A549 (cell line): ENCODE results near the gene CYGB. TPM values are rescaled to one million over a fixed set of nuclear protein-coding genes. Genes with fewer than 3 reads are reported as not detected.

Experiments used
- ATAC-seq, 2 experiments: fragments of 200-7000 bp in 1 of 2; fragments of >200 bp in 1 of 2; cut with Nextera tagmentation in 1 of 2; cut with Tn5 transposase in 1 of 2; 3 replicates each; pipeline versions ENCODE4 v1.8.0 to v1.9.1; 2018 to 2020; ENCODE audit warnings: mild to moderate bottlenecking in 1 of 2, moderate library complexity in 1 of 2
- CTCF ChIA-PET: fragments of 300-600 bp; sonication (Branson Sonifier 250); formaldehyde crosslinking; extraction: SDS; loops from one replicate; lab custom pipeline; 2021; ENCODE audit warnings: antibody characterized with exemption, inconsistent platforms; lab: Yijun Ruan, JAX
- POLR2A ChIA-PET: fragments of 350-600 bp; formaldehyde crosslinking; extraction: SDS; loops from one replicate; lab custom pipeline; 2021; ENCODE audit warnings: antibody characterized with exemption, inconsistent platforms; lab: Yijun Ruan, JAX
- DNase-seq, 2 experiments: peaks; one replicate each; pipeline versions ENCODE4 v3.0.0 to v3.0.0-alpha.2; 2011 to 2016; ENCODE audit warnings: low read depth in 1 of 2, low spot score in 1 of 2
- FAIRE-seq: peaks from 2 replicates; lab custom pipeline; 2011; peaks lifted over from hg19 to GRCh38; lab: Jason Lieb, UNC
- H3K27ac ChIP-seq, 2 experiments: fragments of >200 bp; sonication (Bioruptor Twin); formaldehyde crosslinking; 3 replicates each; pipeline ENCODE4 v1.5.1; 2016 to 2017
- H3K4me1 ChIP-seq: fragments of >200 bp; sonication (Bioruptor Twin); formaldehyde crosslinking; 3 replicates; pipeline ENCODE4 v1.6.1; 2016
- H3K4me2 ChIP-seq: fragments of >200 bp; sonication (Bioruptor Twin); formaldehyde crosslinking; 3 replicates; pipeline ENCODE4 v1.6.1; 2016
- H3K4me3 ChIP-seq: fragments of >200 bp; sonication (Bioruptor Twin); formaldehyde crosslinking; 3 replicates; pipeline ENCODE4 v1.5.1; 2016
- H3K9me3 ChIP-seq: fragments of >200 bp; sonication (Bioruptor Twin); formaldehyde crosslinking; 3 replicates; pipeline ENCODE4 v1.6.1; 2016
- CEBPB ChIP-seq, 2 experiments: fragments of >200 bp in 1 of 2; sonication (Bioruptor Twin) in 1 of 2; formaldehyde crosslinking in 1 of 2; IDR thresholded peaks; 2 replicates each; pipeline ENCODE4 v1.6.1; 2012 to 2016
- EHF ChIP-seq: fragments of 250-450 bp; sonication (Bioruptor Pico); IDR thresholded peaks from 2 replicates; pipeline ENCODE4 v1.5.0; 2020; ENCODE audit warnings: mild to moderate bottlenecking
- FOSL2 ChIP-seq, 2 experiments: fragments of 450-650 bp in 1 of 2; fragments of >200 bp in 1 of 2; sonication (Bioruptor Twin) in 1 of 2; formaldehyde crosslinking; IDR thresholded peaks; 2 replicates each; pipeline versions ENCODE4 v1.5.0 to v1.6.1; 2016 to 2020; ENCODE audit warnings: mild to moderate bottlenecking in 1 of 2, moderate library complexity in 1 of 2
- GATA3 ChIP-seq: IDR thresholded peaks from 2 replicates; pipeline ENCODE4 v1.6.1; 2012; ENCODE audit warnings: borderline replicate concordance
- HDAC2 ChIP-seq: fragments of 200-600 bp; sonication (generic); IDR thresholded peaks from 2 replicates; pipeline ENCODE4 v1.6.1; 2016
- HOXA7 ChIP-seq: fragments of 250-450 bp; sonication (Bioruptor Pico); IDR thresholded peaks from 2 replicates; pipeline ENCODE4 v1.5.0; 2020; ENCODE audit warnings: mild to moderate bottlenecking, moderate library complexity
- JUNB ChIP-seq: fragments of >200 bp; sonication (Bioruptor Twin); formaldehyde crosslinking; IDR thresholded peaks from 2 replicates; pipeline ENCODE4 v1.6.1; 2016
- KDM5A ChIP-seq: fragments of 200-600 bp; sonication (generic); IDR thresholded peaks from 2 replicates; pipeline ENCODE4 v1.6.1; 2016; ENCODE audit warnings: antibody characterized with exemption, mild to moderate bottlenecking
- MAFK ChIP-seq: fragments of 450-650 bp; IDR thresholded peaks from 2 replicates; pipeline ENCODE4 v1.6.1; 2014; ENCODE audit not compliant: partially characterized antibody
- NPAS2 ChIP-seq: fragments of 250-450 bp; sonication (Bioruptor Pico); IDR thresholded peaks from 2 replicates; pipeline ENCODE4 v1.8.0; 2022; ENCODE audit warnings: mild to moderate bottlenecking, moderate library complexity, borderline replicate concordance
- POLR2A ChIP-seq: IDR thresholded peaks from 2 replicates; pipeline ENCODE4 v1.6.1; 2012; ENCODE audit warnings: mild to moderate bottlenecking, low read length
- POLR2AphosphoS2 ChIP-seq: conservative IDR thresholded peaks from 2 replicates; pipeline ENCODE4 v1.6.1; 2012; ENCODE audit warnings: low read length, improper control_type of control experiment, inconsistent platforms
- RARB ChIP-seq: fragments of 250-450 bp; sonication (Bioruptor Pico); IDR thresholded peaks from 2 replicates; pipeline ENCODE4 v1.8.0; 2021; ENCODE audit warnings: mild to moderate bottlenecking, moderate library complexity
- RCOR1 ChIP-seq: fragments of 150-350 bp; IDR thresholded peaks from 2 replicates; pipeline ENCODE4 v1.6.1; 2014; ENCODE audit warnings: antibody characterized with exemption, low read length, low read depth
- RFX5 ChIP-seq: fragments of 450-650 bp; IDR thresholded peaks from 2 replicates; pipeline ENCODE4 v1.7.1; 2014; ENCODE audit warnings: antibody characterized with exemption, mild to moderate bottlenecking, moderate library complexity
- RNF2 ChIP-seq: fragments of 200-600 bp; sonication (generic); IDR thresholded peaks from 2 replicates; pipeline ENCODE4 v1.6.1; 2016; ENCODE audit warnings: low read depth, mild to moderate bottlenecking, antibody characterized with exemption, moderate library complexity, borderline replicate concordance
- TFCP2L1 ChIP-seq: fragments of 250-450 bp; sonication (Bioruptor Pico); IDR thresholded peaks from 2 replicates; pipeline ENCODE4 v1.5.0; 2021; ENCODE audit warnings: mild to moderate bottlenecking
- ZC3H11A ChIP-seq: fragments of 450-650 bp; IDR thresholded peaks from 2 replicates; pipeline ENCODE4 v1.6.1; 2014; ENCODE audit warnings: antibody characterized with exemption, mild to moderate bottlenecking
- ZNF302 ChIP-seq: fragments of 250-450 bp; sonication (Bioruptor Pico); IDR thresholded peaks from 2 replicates; pipeline ENCODE4 v1.9.0; 2021; ENCODE audit warnings: inconsistent platforms, mild to moderate bottlenecking, moderate library complexity
- WGBS: methylation state at CpG from one replicate; pipeline ENCODE4 v1.1.6; 2017; ENCODE audit errors: missing lambda C conversion rate; 5-methylcytosine and 5-hydroxymethylcytosine counted together
- polyA plus RNA-seq, 4 experiments: library from polyadenylated mRNA; depleted of rRNA in 3 of 4; stranded (reverse); fragments of >200 nt; fragmentation: RNase III in 1 of 4; extraction: RNeasy Plus Mini Kit Qiagen cat#74134 plus additional on column Dnase treatment in 1 of 4; gene quantifications; 2 replicates in 3 of 4; 3 replicates in 1 of 4; pipeline ENCODE4 v1.2.3, GENCODE V29; 2011 to 2017
- TF ChIP-seq, protein P1 (sequence below): fragments of >200 bp; sonication (Bioruptor Twin); formaldehyde crosslinking; IDR thresholded peaks from 2 replicates; pipeline ENCODE4 v1.6.1; 2016
- TF ChIP-seq, protein P2 (sequence below): fragments of 450-650 bp; IDR thresholded peaks from 2 replicates; pipeline ENCODE4 v1.6.1; 2014; ENCODE audit warnings: antibody characterized with exemption
- TF ChIP-seq, protein P3 (sequence below): fragments of 250-450 bp; sonication (Bioruptor Pico); IDR thresholded peaks from 2 replicates; pipeline ENCODE4 v1.5.0; 2021; ENCODE audit warnings: mild to moderate bottlenecking, moderate library complexity, borderline replicate concordance
- TF ChIP-seq, protein P4 (sequence below): fragments of 200-600 bp; sonication (generic); IDR thresholded peaks from 2 replicates; pipeline ENCODE4 v1.6.1; 2016; ENCODE audit warnings: antibody characterized with exemption, mild to moderate bottlenecking, moderate library complexity
- TF ChIP-seq, protein P5 (sequence below): fragments of 150-350 bp; IDR thresholded peaks from 2 replicates; pipeline ENCODE4 v1.6.1; 2014; ENCODE audit warnings: low read depth, mild to moderate bottlenecking, low read length

The CYGB gene
- polyA plus RNA-seq, 2 of the 4 experiments (the other 2 are of a cell fraction), result 1.1 TPM

DNA sequence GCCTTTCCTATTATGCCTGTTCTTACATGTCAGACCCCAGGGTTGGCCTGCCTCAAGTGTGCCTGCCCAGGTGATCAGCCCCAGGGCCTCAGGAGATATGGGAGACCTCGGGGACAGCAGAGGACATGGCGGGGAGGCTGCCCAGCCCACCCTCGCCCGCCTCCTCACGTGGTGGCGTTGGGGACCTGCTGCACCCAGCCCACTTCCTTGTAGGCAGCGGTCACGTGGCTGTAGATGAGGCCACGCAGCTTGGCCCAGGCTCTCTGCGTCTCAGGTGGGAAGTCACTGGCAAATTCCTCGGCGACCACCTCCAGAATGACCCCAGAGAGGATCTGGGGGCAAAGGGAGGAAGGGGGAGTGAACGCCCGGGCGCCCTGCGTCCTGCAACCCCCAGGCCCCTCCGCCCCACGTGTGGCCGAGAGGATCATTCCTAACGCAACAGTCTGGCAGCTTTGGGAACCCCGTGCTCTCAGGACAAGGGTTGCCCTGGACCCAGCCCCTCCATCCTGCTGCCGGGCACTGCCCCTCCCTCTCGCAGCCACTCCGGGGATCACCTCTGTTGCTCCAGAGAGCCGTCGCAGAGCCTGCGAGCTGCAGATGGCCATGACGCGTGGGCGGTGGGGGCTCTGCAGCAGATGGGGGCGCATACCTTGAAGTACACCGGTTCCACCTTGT lies 6.6 kb downstream of the CYGB start:
- Histone ChIP-seq H3K27ac (peak overlapping the region in 1 of 2 experiments; percentile 76; a peak in 3 of 6 replicates), H3K9me3 (no peaks in the 10 kb centered on the region), H3K4me1 (peaks cover 13% of the 10 kb centered on the region), H3K4me2 (no peak overlapping the region), H3K4me3 (no peak overlapping the region)
- POLR2A ChIA-PET, result no interaction called here
- TF ChIP-seq, protein P1, sequence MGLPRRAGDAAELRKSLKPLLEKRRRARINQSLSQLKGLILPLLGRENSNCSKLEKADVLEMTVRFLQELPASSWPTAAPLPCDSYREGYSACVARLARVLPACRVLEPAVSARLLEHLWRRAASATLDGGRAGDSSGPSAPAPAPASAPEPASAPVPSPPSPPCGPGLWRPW, result no peak
- TF ChIP-seq, protein P2, sequence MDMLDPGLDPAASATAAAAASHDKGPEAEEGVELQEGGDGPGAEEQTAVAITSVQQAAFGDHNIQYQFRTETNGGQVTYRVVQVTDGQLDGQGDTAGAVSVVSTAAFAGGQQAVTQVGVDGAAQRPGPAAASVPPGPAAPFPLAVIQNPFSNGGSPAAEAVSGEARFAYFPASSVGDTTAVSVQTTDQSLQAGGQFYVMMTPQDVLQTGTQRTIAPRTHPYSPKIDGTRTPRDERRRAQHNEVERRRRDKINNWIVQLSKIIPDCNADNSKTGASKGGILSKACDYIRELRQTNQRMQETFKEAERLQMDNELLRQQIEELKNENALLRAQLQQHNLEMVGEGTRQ, result no peak
- TF ChIP-seq POLR2A (no peak), KDM5A (no peak), ZC3H11A (no peak), NPAS2 (CRISPR knock-in tag) (no peak), EHF (CRISPR knock-in tag) (no peak), FOSL2 (IDR thresholded peaks at IDR 0.05) (no peak), FOSL2 (CRISPR knock-in tag; IDR thresholded peaks at IDR 0.05) (no peak), GATA3 (no peak), HOXA7 (CRISPR knock-in tag) (no peak)
- TF ChIP-seq, protein P3, sequence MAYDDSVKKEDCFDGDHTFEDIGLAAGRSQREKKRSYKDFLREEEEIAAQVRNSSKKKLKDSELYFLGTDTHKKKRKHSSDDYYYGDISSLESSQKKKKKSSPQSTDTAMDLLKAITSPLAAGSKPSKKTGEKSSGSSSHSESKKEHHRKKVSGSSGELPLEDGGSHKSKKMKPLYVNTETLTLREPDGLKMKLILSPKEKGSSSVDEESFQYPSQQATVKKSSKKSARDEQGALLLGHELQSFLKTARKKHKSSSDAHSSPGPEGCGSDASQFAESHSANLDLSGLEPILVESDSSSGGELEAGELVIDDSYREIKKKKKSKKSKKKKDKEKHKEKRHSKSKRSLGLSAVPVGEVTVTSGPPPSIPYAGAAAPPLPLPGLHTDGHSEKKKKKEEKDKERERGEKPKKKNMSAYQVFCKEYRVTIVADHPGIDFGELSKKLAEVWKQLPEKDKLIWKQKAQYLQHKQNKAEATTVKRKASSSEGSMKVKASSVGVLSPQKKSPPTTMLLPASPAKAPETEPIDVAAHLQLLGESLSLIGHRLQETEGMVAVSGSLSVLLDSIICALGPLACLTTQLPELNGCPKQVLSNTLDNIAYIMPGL (CRISPR knock-in tag), result no peak
- TF ChIP-seq, protein P4, sequence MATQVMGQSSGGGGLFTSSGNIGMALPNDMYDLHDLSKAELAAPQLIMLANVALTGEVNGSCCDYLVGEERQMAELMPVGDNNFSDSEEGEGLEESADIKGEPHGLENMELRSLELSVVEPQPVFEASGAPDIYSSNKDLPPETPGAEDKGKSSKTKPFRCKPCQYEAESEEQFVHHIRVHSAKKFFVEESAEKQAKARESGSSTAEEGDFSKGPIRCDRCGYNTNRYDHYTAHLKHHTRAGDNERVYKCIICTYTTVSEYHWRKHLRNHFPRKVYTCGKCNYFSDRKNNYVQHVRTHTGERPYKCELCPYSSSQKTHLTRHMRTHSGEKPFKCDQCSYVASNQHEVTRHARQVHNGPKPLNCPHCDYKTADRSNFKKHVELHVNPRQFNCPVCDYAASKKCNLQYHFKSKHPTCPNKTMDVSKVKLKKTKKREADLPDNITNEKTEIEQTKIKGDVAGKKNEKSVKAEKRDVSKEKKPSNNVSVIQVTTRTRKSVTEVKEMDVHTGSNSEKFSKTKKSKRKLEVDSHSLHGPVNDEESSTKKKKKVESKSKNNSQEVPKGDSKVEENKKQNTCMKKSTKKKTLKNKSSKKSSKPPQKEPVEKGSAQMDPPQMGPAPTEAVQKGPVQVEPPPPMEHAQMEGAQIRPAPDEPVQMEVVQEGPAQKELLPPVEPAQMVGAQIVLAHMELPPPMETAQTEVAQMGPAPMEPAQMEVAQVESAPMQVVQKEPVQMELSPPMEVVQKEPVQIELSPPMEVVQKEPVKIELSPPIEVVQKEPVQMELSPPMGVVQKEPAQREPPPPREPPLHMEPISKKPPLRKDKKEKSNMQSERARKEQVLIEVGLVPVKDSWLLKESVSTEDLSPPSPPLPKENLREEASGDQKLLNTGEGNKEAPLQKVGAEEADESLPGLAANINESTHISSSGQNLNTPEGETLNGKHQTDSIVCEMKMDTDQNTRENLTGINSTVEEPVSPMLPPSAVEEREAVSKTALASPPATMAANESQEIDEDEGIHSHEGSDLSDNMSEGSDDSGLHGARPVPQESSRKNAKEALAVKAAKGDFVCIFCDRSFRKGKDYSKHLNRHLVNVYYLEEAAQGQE, result no peak
- WGBS, result 92% methylated on average over 31 of the region's 32 CpGs
- FAIRE-seq (no peak), DNase-seq (no peak), ATAC-seq (no peak)
- CTCF ChIA-PET, result interaction anchor here (1.1 to 17.7 kb wide), 8 partner anchors 11 to 184 kb away, joined by 3 to 362 read pairs (median 12); partner anchors contain the start of gene ST6GALNAC2

DNA sequence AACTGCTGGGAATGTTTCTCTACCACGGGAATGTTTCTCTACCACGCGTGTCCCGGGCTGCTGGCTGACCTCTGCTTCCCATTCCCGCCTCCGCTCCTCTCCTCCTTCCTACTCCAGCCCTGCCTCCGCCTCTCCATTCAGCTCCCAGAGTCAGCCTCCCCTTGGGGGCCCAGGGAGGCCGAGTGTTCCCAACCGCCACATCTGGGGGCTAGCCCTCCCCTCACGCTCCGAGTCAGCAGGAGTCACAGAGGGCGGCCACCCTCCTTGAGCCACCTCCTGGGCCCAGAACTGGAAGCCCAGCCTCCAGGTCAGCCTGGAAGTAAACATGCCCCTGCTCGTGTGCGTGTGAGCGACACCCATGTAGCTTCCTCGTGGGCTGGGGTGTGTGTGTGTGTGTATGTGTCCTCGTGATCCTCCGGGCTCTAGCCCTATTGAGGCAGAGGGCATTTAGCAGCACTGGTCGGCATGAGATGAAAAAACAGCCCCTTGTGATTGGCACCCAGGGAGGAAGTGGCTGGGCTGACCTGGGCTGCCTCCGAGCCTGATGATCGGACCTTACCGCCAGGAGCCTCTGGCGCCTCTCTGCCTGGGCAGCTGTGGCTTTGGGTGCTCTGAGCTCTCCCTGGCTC lies 7.3 kb downstream of the CYGB start:
- no peak for FAIRE-seq
- POLR2A ChIA-PET, result no interaction called here
- ATAC-seq, result peak in 1 of 2 experiments; percentile 5; a peak in 2 of 6 replicates
- TF ChIP-seq RCOR1 (no peak), MAFK (no peak), POLR2AphosphoS2 (no peak), EHF (CRISPR knock-in tag) (no peak), ZNF302 (CRISPR knock-in tag) (no peak), RARB (no peak), CEBPB (IDR thresholded peaks at IDR 0.05) (no peak), TFCP2L1 (CRISPR knock-in tag) (no peak), POLR2A (no peak), RNF2 (no peak), RFX5 (no peak), HDAC2 (no peak), JUNB (no peak)
- TF ChIP-seq, protein P5, sequence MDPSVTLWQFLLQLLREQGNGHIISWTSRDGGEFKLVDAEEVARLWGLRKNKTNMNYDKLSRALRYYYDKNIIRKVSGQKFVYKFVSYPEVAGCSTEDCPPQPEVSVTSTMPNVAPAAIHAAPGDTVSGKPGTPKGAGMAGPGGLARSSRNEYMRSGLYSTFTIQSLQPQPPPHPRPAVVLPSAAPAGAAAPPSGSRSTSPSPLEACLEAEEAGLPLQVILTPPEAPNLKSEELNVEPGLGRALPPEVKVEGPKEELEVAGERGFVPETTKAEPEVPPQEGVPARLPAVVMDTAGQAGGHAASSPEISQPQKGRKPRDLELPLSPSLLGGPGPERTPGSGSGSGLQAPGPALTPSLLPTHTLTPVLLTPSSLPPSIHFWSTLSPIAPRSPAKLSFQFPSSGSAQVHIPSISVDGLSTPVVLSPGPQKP, result no peak
- TF ChIP-seq, protein P3 (CRISPR knock-in tag), result no peak
- Histone ChIP-seq H3K4me1 (peaks cover 15% of the 10 kb centered on the region), H3K4me2 (peak overlapping the region; percentile 34; the same call in 2 of the 3 replicates), H3K9me3 (no peaks in the 10 kb centered on the region), H3K27ac (peak overlapping the region in 1 of 2 experiments; percentile 76; a peak in 4 of 6 replicates), H3K4me3 (no peak overlapping the region)
- 92% methylated on average over 23 of the region's 23 CpGs for WGBS
- CTCF ChIA-PET, result interaction anchor here (0.8 to 17.7 kb wide), 12 partner anchors 9 to 185 kb away, joined by 3 to 362 read pairs (median 12); partner anchors contain the start of genes CYGB, PRCD and ST6GALNAC2
- no peak for DNase-seq
